ENCODE results near the gene IGFBP6.

The IGFBP6 gene

DNA sequence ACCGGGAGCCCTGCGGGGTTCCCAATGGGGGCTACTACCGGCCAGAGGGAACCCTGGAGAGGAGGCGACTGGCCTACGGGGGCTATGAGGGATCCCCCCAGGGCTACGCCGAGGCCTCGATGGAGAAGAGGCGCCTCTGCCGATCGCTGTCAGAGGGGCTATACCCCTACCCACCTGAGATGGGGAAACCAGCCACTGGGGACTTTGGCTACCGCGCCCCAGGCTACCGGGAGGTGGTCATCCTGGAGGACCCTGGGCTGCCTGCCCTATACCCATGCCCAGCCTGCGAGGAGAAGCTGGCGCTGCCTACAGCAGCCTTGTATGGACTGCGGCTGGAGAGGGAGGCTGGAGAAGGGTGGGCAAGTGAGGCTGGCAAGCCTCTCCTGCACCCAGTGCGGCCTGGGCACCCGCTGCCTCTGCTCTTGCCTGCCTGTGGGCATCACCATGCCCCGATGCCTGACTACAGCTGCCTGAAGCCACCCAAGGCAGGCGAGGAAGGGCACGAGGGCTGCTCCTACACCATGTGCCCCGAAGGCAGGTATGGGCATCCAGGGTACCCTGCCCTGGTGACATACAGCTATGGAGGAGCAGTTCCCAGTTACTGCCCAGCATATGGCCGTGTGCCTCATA lies 37.9 kb upstream of the IGFBP6 start:
- DNase-seq, result no peak

DNA sequence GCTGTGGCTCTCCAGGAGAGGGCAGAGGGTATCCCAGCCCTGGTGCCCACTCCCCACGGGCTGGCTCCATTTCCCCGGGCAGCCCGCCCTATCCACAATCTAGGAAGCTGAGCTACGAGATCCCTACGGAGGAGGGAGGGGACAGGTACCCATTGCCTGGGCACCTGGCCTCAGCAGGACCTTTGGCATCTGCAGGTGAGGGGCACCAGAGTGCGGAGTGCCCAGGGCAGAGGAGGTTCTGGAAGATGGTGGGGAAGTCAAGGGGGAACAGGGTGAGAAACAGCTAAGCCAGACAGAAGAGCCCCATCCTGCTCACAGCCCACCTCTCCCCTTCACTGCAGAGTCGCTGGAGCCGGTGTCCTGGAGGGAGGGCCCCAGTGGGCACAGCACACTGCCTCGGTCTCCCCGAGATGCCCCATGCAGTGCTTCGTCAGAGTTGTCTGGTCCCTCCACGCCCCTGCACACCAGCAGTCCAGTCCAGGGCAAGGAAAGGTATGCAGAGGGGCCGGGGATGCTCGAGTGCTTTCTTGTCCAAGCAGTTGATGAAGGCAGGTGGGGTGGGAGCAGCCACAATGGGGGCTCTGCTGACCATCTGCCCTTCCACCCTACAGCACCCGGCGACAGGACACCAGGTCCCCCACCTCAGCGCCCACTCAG lies 37.3 kb upstream of the IGFBP6 start:
- no peak for DNase-seq

DNA sequence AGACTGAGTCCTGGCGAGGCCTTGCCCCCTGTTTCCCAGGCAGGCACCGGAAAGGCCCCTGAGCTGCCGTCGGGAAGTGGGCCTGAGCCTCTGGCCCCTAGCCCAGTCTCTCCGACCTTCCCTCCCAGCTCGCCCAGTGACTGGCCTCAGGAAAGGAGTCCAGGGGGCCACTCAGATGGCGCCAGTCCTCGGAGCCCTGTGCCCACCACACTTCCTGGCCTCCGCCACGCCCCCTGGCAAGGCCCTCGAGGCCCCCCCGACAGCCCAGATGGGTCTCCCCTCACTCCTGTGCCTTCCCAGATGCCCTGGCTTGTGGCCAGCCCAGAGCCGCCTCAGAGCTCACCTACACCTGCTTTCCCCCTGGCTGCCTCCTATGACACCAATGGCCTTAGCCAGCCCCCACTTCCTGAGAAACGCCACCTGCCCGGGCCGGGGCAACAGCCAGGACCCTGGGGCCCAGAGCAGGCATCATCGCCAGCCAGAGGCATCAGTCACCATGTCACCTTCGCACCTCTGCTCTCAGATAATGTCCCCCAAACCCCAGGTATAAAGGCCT lies 36.7 kb upstream of the IGFBP6 start:
- DNase-seq, result no peak

DNA sequence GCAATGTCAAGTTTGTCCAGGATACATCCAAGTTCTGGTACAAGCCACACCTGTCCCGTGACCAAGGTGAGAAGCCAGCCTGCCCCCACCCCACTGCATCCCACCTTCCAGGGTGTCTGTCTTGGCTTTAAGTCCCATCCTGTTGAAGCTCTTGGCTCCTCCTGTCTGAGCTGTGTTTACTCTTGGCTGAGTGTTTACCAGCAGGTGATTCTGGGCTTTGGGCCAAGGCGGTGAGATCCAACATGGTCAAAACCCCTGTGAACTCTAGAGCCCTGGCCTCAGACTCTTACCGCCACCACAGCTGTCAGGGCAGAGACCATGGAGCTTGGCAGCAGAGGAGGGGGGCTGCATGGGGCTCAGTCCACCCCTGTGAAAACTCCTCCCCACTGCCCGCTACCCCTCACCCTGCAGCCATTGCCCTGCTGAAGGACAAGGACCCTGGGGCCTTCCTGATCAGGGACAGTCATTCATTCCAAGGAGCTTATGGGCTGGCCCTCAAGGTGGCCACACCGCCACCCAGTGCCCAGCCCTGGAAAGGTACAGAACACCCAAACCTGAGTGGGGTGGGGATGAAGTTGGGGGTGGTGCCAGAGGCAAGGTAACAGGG lies 36.0 kb upstream of the IGFBP6 start:
- DNase-seq, result no peak

DNA sequence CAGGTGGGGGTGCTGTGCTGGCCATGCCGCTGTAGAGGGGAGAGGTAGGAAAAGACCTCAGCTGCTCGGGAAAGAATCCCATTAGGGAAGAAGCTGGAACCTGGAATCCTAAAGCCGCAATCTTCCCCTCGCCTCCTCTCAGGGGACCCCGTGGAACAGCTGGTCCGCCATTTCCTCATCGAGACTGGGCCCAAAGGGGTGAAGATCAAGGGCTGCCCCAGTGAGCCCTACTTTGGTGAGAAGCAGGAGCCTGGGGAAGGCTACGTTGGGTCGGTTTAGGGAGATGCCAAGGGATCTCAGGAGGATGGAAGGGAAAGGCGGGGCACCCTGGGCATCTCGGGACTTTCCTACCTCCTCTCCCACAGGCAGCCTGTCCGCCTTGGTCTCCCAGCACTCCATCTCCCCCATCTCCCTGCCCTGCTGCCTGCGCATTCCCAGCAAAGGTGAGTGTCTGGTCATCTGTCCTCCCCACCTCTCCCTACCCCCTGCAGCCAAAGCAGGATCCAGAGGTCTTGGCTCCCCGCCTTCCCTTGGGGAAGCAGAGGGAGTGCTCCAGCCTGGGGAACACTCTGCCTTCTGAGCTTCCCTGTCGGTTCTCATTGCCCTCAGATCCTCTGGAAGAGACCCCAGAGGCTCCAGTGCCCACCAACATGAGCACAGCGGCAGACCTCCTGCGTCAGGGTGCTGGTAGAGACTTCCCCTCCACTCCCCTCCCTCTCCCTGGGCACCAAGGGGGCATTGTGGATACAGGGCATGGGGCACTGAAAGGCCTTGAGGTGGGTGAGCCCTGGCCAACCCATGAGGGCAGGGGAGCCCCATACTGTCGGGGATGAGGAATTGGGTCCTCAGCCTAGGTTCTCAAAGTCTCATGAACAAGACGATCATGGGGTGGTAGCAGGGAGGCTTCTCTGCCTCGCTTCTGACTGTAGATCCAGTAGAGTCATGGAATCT lies 35.2 kb upstream of the IGFBP6 start:
- DNase-seq, result no peak

DNA sequence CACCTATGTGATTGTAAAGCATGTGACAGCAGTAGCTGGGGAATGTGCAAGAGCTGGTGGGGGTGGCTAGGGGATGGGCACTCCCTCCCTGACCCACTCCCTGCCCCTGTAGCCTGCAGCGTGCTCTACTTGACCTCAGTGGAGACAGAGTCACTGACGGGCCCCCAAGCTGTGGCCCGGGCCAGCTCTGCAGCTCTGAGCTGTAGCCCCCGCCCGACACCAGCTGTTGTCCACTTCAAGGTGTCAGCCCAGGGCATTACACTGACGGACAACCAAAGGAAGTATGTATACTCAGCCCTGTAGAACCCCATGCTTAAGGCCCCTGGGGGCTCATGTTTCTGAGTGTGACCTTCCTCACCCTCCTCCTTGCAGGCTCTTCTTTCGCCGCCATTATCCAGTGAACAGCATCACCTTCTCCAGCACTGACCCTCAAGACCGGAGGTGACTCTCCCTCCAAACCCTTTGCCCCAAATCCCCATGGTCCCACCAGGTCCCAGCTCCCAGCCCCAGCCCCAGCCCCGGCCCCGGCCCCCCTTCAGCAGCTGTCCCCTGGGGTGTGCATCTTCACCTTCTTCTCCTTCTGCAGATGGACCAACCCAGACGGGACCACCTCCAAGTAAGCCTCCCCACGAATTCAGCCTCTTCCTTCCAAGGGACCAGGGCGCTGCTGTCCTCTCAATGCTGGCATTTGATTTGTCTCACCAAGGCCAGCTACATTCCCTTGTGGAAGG lies 34.3 kb upstream of the IGFBP6 start:
- no peak for DNase-seq

DNA sequence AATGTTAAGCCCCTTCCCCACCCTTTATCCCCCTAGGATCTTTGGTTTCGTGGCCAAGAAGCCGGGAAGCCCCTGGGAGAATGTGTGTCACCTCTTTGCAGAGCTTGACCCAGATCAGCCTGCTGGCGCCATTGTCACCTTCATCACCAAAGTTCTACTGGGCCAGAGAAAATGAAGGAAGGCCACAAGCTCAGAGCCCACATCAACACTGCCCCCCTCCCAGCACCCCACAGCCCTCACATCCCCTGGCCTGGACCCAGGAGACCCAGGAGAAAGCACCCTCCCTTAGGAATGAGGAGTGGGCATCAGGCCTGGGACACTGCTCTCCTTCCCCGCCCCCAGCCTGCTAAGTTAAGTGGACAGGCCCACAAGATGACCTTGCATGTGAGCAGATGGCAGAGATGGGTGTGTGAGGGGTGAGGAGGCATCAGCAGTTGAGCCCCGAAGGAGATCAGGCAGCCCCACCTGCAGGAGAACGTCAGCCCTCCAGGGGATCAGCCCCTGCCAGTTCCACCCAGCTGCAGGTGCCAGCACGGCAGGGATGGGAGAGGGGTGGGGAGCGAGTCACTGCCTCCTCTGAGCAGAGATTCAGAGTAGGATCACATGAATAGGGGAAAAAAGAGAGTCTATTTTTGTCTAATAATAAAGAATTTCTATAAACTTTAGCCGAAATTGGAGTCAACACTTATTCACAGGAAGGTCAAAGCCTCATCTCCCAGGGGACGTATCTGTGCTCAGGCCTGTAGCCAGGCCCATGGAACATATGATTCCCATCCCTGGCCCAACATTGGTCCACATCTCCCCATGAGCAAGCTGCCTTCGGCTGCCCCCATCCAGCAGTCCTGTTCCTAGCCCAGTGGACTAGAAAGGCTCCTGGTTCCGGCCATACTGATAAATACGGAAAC lies 33.5 kb upstream of the IGFBP6 start:
- peak; percentile 72 for DNase-seq

DNA sequence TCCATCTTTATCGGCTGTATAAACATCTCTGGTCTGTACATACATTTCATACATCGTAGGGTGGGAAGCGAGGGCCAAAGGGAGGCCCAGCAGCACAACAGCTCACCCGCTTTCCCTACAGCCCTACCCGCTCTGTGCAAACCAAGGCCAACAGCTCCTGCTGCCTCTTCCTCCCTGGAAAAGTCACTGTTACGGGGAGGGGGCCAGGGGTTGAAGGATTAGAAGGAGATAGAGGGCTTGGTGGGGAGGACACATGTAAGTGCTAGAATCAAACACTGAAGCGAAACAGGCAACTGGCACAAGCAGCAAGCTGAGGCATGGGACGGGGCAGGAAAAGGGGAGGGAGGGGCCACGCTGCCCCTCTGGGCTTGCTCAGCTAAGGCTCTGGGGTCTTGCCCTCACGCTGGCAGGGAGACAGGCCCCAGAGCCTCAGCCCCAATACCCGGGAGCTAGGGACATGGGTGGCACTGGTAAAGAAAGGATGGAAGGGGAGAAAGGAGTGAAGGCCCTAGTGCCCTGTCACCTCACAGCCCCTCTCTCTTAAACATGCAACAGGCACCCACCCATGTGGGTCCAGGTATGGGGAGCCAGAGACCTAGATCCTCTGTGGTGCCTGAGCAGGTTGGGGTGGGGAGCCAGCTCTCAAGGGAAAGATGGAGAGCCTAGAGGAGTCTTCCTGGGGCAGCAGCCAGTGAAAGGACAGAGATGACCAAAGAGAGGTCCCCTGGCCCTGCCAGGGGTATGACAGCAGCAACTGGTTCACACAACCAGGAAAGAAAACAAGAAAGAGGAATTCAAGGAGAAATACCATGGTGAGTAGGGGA lies 32.6 kb upstream of the IGFBP6 start:
- no peak for DNase-seq

DNA sequence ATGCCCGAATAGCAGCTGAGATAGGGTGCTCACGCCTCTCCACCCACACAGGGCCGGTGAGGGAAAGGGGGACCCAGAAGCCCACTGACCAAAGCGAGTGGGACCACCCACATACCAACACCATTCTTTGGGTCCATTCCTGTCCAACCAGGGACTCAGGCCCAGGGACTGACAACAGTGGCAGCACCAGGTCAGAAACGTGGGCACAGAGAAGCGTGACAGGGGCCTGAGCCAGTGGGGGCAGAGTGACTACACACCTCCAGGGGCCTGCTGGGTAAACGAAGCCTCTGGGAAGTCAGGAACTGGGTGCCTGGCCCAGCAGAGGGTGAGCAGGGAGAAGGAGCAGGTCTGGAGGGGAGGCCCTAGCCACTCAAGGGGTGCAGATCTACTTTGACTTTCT lies 32.0 kb upstream of the IGFBP6 start:
- no peak for DNase-seq

DNA sequence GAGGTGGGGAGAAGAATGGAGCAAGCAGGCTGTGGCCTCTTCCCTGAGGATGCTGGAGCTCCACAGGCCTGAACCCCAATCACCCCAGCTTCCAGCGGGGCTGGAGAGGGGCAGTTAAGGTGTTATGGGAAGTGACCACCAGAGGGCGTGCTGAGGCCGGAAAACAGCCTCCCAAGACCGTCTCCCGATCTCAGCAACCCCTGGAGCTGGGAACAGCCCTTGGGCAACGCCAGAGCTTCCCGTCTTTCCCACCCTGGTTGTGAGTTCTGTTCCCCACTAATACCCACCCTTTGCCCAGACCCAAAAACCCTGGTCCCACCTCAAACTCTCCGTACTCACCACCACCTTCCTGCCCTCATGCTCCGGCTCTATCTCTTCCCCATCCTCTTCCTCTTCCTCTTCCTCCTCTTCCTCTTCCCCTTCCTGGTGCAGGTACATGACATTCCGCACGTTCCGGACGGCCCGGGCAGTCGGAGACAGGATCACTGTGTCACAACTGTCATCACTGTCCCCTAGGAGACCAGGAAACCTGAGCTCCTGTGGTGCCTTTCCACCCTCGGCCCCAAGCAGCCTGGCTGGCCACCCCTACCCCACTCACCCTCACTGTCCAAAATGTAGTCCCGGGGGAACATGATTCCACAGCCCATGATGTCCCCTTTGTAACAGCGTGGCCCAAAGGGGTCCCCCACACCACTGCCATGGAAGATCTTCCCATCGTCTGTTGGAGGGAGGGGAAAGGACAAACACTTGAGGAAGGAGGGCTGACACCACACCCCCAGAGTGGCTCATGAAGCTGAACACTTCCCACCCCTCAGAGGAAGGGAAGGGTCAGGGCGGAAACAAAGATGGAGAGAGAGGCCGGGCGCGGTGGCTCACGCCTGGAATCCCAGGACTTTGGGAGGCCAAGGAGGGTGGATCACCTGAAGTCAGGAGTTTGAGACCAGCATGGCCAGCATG lies 31.2 kb upstream of the IGFBP6 start:
- peak; percentile 79 for DNase-seq

DNA sequence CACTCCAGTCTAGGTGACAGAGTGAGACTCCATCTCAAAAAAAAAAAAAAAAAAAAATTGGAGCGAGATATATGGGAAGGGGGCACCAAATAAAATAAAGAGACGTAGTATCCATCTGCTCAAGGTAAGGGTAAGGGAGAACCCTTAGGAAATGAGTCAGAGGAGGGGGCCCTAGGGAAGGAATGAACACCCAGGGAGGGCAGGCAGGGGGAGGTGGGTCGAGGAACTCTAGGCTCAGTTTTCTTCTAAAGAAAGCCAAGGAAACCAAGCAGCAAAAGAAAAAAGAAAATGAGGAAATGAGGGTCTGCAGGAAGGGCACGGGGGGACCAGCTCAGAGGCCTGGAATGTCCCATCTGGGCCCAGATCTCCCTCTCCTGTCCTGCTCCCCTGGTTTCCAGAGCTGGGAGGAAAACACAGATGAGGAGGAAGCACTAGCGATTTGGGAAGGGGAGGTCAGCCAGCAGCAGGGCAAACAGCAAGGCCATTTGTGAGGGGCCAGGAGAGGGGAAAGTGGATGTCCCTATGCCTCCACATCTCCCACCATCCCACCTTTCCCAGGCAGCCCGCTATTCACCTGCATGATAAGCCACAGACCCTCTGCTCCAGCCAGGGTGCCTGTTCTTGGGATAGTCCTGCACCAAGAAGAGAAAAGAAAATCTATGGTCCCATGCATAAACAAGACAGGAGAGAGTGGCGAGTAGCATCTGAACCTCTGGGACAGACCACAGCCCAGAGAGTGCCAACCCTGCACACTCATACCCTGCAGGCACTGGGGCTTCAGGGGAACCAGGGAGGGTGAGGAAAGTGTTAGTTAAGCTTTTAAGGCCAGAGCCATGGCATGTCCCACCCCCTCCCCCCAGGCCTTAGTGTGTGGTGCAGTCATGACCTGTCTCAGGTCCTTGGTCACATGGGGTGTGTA lies 30.1 kb upstream of the IGFBP6 start:
- DNase-seq, result peak; percentile 39

DNA sequence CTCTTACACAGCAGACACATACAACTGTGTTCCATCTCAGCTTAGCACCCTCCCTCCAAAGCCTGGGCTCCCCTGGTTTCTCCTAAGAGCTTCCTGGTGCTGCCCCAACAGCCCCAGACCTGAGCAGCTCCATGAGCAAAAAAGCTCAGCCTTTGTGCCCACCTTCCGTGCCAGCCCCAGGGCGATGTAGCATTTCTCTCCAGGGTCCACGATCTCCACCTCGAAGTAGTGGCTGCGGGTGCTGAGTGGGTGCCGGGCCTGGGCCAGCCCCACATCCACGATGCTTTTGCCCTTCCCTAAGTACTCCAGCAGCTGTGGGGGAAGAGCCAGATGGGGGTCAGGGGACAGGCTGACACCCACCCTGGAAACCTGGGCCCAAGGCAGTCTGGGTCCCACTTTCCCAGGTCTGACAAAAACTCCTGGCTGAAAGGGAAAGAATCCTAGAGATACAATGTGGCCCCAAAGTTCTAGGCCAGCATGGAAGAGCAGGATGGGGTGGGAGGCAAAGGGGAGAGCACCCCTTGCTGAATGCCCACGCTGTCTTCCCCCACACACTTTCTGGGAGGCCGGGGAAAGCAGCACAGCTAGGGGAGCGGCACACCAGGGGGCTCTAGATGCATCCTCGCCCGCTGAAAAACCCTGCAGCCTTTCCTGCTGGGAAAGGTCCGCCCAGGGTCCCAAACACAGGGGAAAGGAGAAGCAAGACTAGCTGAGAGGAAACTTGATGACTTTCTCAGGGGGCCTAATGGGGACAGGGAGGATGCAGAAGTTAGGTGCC lies 29.3 kb upstream of the IGFBP6 start:
- DNase-seq, result no peak

DNA sequence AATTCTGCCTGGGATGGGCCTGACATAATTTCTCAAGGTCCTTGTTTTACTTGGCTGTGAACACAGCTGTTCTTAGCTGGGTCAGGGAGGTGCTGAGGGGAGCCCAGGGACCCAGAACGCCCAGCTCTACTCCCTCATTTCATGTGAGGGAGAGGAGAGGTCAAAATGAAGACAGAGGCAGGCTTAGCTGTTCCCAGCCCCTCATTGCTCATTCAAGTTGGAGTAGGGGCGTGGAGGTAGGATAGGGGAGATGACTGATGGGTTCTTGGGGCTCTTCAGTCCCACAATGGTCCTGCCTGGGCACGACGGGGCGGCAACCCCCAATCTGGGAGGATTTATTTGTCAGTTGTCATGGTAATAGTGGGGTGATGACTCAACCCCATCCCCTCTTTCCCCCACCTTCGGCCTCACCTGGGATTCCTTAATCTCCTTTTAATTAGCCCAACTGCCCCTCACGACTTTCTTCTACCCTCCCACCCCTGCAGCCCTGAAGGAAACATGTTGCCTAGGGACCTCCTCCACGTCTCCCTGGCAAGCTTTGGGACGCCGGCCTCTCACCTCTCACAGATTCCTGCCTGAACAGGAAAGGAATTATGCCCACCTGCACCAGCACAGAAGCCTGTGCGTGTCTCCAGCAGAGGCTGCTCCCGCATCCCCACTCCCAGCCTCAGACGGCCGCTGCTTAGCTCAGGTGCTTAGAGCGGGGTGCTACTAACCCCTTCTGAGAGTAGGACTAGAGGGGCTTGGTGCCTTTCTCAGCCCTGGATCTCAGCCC lies 28.5 kb upstream of the IGFBP6 start:
- DNase-seq, result no peak

DNA sequence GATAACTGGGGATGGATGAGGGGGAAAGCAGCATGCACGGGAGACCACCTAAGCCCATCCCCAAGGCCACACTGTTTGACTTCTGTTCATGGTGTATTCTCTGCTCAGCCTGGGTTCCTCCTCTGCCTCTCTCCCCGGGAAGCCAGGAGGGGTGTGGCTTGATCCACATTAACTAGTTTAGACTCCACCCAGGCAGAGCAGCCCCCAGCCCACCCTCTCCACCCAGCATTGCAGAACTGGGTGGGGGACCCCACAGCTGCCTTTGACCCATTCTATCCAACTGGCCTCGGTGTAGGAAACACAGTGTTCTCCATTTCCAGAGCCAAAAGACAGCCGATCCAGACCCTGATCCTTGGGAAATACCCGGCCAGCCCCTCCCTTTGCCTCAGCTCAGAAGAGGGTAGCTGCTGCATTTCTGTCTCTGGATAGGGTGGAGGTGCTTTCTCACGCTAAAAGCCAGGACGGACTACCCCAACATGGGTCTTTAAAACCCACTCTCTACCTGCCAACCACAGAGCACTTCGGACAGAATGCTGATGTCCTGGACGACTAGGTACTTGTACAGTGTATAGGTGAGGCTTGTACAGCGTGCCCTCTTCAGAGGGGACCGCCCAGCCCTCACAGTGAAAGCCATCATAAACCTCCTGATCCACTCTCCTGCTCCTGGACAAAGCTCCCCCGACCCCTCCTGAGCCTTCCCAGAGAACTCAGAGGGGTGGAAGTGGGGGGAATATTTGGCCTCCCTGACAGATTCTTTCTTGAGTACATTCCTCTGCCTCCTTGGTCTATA lies 27.7 kb upstream of the IGFBP6 start:
- no peak for DNase-seq

DNA sequence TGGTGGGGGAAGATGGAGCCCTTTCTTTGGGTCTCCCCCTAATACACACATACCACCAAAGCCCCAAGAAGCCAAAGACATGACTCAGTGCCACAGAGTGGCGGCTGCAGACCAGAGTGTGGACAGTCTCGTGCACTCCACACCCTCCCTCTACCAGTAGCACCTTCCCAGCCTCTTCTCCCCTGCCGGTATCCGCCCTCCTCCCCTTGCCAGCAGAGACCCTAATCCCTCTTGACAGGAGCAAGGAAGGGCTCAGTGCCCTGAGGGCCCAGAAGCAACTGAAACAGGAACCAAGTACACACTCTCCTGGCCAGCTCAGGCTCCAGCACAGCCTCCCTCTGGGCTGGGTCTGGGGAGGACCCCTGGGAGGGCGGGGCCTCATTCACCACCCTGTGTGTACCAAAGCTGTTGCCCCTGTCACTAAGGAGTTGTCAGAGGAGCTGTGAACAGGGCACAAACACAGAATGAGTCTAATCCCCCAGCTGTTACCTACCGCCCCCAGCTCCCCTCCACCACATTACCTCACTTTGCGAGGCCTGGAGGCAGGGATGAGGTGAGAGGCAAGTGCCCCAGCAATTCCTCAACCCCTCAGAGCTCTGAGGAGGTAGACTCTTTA lies 26.5 kb upstream of the IGFBP6 start:
- DNase-seq, result peak; percentile 58
